PC-9 (cell line): Measurements from ENCODE around the gene SAMM50. TPM values are rescaled to one million over a fixed set of nuclear protein-coding genes. Genes with fewer than 3 reads are reported as not detected.
A peak's percentile ranks its signal among the peaks of the same experiment; 100 is the strongest.
"Not testable (repeated sequence)": the region's sequence is repeated elsewhere in the genome, so short reads cannot be mapped to it uniquely, and the experiment has no call there.

Experiments
- BruUV-seq: library from RNA; stranded (reverse); fragments of 400-500 nt; replicated peaks from 2 replicates; lab custom pipeline; 2021; lab: Mats Ljungman, UMichigan
- CTCF ChIA-PET: fragments of 300-600 bp; sonication (Branson Sonifier 250); formaldehyde crosslinking; loops from one replicate; lab custom pipeline; 2022; ENCODE audit warnings: antibody characterized with exemption; lab: Charles Lee
- POLR2A ChIA-PET: fragments of 300-600 bp; sonication (Branson Sonifier 250); formaldehyde crosslinking; loops from one replicate; lab custom pipeline; 2022; ENCODE audit warnings: antibody characterized with exemption; ENCODE audit not compliant: unreplicated experiment; lab: Charles Lee
- DNase-seq, 2 experiments: peaks; one replicate each; pipeline versions ENCODE4 v3.0.0 to v3.0.0-alpha.2; 2015 to 2022; ENCODE audit warnings: mixed read lengths in 1 of 2
- H2AFZ ChIP-seq: fragments of 200-600 bp; sonication (generic); 2 replicates; pipeline ENCODE4 v1.8.1; 2017; ENCODE audit warnings: antibody characterized with exemption
- H3F3A ChIP-seq: fragments of 200-600 bp; sonication (generic); 2 replicates; pipeline ENCODE4 v1.8.1; 2017; ENCODE audit warnings: antibody characterized with exemption, mild to moderate bottlenecking, low read depth; ENCODE audit not compliant: insufficient read depth
- H3K27ac ChIP-seq: fragments of 200-600 bp; sonication (generic); 2 replicates; pipeline ENCODE4 v1.6.1; 2016; ENCODE audit warnings: mixed run types
- H3K27me3 ChIP-seq: fragments of 200-600 bp; sonication (generic); 2 replicates; pipeline ENCODE4 v1.6.1; 2016; ENCODE audit warnings: low read depth, mixed run types; ENCODE audit not compliant: insufficient read depth
- H3K36me3 ChIP-seq: fragments of 200-600 bp; sonication (generic); 2 replicates; pipeline ENCODE4 v1.6.1; 2016; ENCODE audit warnings: low read depth, mixed run types
- H3K4me1 ChIP-seq: fragments of 200-600 bp; sonication (generic); replicated peaks from 2 replicates; pipeline ENCODE4 v1.6.1; 2016; ENCODE audit warnings: mixed run types; ENCODE audit not compliant: insufficient read depth
- H3K4me2 ChIP-seq: fragments of 200-600 bp; sonication (generic); 2 replicates; pipeline ENCODE4 v1.6.1; 2017; ENCODE audit warnings: mixed run types
- H3K4me3 ChIP-seq: fragments of 200-600 bp; sonication (generic); 2 replicates; pipeline ENCODE4 v1.6.1; 2016; ENCODE audit warnings: mixed run types
- H3K79me2 ChIP-seq: fragments of 200-600 bp; sonication (generic); 2 replicates; pipeline ENCODE4 v1.6.1; 2017; ENCODE audit warnings: low read depth, mixed run types
- H3K9me2 ChIP-seq: fragments of 200-600 bp; sonication (generic); 2 replicates; pipeline ENCODE4 v1.8.1; 2017; ENCODE audit warnings: mild to moderate bottlenecking; ENCODE audit not compliant: insufficient read depth
- H3K9me3 ChIP-seq: fragments of 200-600 bp; sonication (generic); 2 replicates; pipeline ENCODE4 v1.8.1; 2016; ENCODE audit warnings: low read depth; ENCODE audit not compliant: insufficient read depth
- H4K20me1 ChIP-seq: fragments of 200-600 bp; sonication (generic); 2 replicates; pipeline ENCODE4 v1.8.1; 2017; ENCODE audit not compliant: insufficient read depth
- EZH2 ChIP-seq: fragments of 200-600 bp; sonication (generic); IDR thresholded peaks from 2 replicates; pipeline ENCODE4 v1.8.0; 2017; ENCODE audit warnings: antibody characterized with exemption, low read depth
- intact Hi-C: fragments of 100-400 bp; cut with micrococcal nuclease; formaldehyde crosslinking; loops from one replicate; pipeline ENCODE4 v1.10.0; 2022; ENCODE audit not compliant: unreplicated experiment
- total RNA-seq: library from RNA; stranded (reverse); gene quantifications from 2 replicates; pipeline ENCODE4 v1.2.3, GENCODE V29; 2021
- TF ChIP-seq, protein P1 (sequence below): fragments of 200-600 bp; sonication (generic); conservative IDR thresholded peaks from 2 replicates; pipeline ENCODE4 v1.6.1; 2017; ENCODE audit warnings: mixed run types, antibody characterized with exemption, mild to moderate bottlenecking, moderate library complexity

Gene SAMM50
- total RNA-seq, 1 experiment from 2014 or later = 73.9 TPM

DNA sequence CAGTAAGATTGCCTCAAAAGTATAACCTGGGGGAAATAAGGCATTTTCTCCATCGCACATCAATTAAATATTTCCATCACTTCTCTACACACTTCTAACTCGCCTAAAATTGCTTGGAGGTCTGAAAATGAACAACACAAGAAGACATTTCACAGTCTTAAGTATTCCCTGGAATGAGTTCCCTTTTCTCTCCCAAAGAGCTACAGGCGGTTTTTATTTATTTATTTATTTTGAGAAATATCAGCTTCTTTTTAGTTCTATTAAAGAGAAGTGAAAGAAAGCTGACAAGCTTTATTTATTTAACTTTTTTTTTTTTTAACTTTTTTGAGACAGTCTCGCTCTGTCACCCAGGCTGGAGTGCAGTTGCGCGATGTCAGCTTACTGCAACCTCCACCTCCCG is 57.3 kb downstream of the SAMM50 start:
- TF ChIP-seq, protein P1, sequence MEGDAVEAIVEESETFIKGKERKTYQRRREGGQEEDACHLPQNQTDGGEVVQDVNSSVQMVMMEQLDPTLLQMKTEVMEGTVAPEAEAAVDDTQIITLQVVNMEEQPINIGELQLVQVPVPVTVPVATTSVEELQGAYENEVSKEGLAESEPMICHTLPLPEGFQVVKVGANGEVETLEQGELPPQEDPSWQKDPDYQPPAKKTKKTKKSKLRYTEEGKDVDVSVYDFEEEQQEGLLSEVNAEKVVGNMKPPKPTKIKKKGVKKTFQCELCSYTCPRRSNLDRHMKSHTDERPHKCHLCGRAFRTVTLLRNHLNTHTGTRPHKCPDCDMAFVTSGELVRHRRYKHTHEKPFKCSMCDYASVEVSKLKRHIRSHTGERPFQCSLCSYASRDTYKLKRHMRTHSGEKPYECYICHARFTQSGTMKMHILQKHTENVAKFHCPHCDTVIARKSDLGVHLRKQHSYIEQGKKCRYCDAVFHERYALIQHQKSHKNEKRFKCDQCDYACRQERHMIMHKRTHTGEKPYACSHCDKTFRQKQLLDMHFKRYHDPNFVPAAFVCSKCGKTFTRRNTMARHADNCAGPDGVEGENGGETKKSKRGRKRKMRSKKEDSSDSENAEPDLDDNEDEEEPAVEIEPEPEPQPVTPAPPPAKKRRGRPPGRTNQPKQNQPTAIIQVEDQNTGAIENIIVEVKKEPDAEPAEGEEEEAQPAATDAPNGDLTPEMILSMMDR = no peak
- TF ChIP-seq EZH2 = no peak
- Histone ChIP-seq H3K27ac (no peak overlapping the region), H3F3A (no peaks in the 10 kb centered on the region), H4K20me1 (no peaks in the 10 kb centered on the region), H3K27me3 (no peaks in the 10 kb centered on the region), H3K36me3 (no peaks in the 10 kb centered on the region), H3K9me3 (no peaks in the 10 kb centered on the region), H3K4me1 (no peaks in the 10 kb centered on the region), H3K4me2 (no peak overlapping the region), H3K4me3 (no peak overlapping the region), H3K79me2 (no peaks in the 10 kb centered on the region), H2AFZ (no peak overlapping the region), H3K9me2 (no peaks in the 10 kb centered on the region)
- ChIA-PET POLR2A (no interaction called here), CTCF (interaction anchor here (0.6 kb wide), 1 partner anchor 209 kb away, joined by 3 read pairs; no protein-coding TSS in a partner anchor)
- no TSS peak for BruUV-seq
- DNase-seq = no peak
- intact Hi-C loops = no loop called here

DNA sequence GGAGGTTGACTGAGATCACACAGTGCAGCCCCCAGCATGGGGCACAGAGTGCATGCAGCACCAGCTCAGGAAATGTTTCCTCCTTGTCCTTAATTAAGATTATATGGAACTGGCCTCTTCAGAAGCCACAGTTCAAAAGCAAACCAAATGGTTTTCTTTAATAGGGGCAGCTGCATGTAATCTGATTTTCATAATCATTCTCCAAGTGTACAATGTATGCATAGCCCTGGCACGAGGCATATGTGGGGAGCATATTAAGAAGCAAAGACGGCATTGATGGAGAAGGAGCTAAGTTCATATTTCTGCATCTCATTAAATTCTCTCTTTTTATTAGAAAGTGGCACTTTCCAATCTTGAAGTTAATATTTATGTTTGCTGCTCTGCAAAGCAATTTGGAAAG is 59.0 kb downstream of the SAMM50 start:
- peak in 1 of 2 experiments; percentile 21 for DNase-seq
- no TSS peak for BruUV-seq
- Histone ChIP-seq H3K4me1 (no peaks in the 10 kb centered on the region), H2AFZ (no peak overlapping the region), H3K27me3 (no peaks in the 10 kb centered on the region), H3F3A (no peaks in the 10 kb centered on the region), H4K20me1 (no peaks in the 10 kb centered on the region), H3K36me3 (no peaks in the 10 kb centered on the region), H3K4me3 (no peak overlapping the region), H3K27ac (no peak overlapping the region), H3K9me2 (no peaks in the 10 kb centered on the region), H3K79me2 (no peaks in the 10 kb centered on the region), H3K9me3 (no peaks in the 10 kb centered on the region), H3K4me2 (no peak overlapping the region)
- ChIA-PET CTCF (no interaction called here), POLR2A (interaction anchor here (0.8 kb wide), 1 partner anchor 19 kb away, joined by 17 read pairs; no protein-coding TSS in a partner anchor)
- intact Hi-C loops = no loop called here
- no peak for TF ChIP-seq EZH2
- TF ChIP-seq, protein P1 = no peak

DNA sequence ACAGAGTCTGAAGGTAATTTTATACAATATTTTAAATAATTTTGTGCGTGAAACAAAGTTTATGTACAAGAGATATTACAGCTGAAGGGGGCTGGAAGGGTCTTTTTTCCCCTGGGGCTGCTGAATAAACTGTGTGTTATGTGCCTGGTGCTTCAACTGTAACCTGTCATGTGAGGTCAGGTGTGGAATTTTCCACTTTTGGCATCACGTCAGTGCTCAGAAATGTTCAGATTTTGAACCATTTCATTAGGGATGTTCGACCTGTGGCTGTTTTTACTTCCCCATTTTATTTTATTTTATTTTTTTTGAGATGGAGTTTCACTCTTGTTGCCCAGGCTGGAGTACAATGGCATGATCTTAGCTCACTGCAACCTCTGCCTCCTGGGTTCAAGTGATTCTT is 61.3 kb downstream of the SAMM50 start:
- intact Hi-C loops, BruUV-seq, H3K4me1 ChIP-seq, H4K20me1 ChIP-seq, H3K27me3 ChIP-seq, POLR2A ChIA-PET, H3K9me3 ChIP-seq, H3K27ac ChIP-seq, H3K4me3 ChIP-seq, H3K79me2 ChIP-seq, H3K36me3 ChIP-seq, DNase-seq, H3K4me2 ChIP-seq, H2AFZ ChIP-seq, H3F3A ChIP-seq, H3K9me2 ChIP-seq: not testable (repeated sequence)
- CTCF ChIA-PET = interaction anchor here (0.6 kb wide), 1 partner anchor 543 kb away, joined by 4 read pairs; no protein-coding TSS in a partner anchor

DNA sequence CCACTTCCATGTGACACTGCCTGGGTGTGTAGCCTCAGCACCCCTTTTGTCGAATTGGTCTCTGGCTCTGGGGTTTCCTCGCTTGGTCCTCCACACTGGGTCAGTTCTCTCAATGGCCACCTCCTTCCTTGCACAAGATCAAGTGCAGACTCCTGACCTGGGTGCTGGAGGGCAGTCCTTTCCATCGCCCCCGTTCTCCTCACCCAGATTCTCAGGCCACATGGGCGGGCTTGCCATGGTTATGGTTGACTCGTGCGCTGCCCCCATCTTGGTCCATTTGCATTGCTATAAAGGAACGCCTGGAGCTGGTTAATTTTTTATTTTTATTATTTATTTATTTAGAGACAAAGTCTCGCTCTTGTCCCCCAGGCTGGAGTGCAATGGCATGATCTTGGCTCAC is 63.4 kb downstream of the SAMM50 start:
- intact Hi-C loops = no loop called here
- no peak overlapping the region for H3K4me2 ChIP-seq
- no peaks in the 10 kb centered on the region for H3K36me3 ChIP-seq
- H3K79me2 ChIP-seq = peaks cover 6% of the 10 kb centered on the region; the same call in 1 of the 2 replicates
- CTCF ChIA-PET = no interaction called here
- no peaks in the 10 kb centered on the region for H3K9me3 ChIP-seq
- no peak overlapping the region for H3K4me3 ChIP-seq
- H2AFZ ChIP-seq = no peak overlapping the region
- H3F3A ChIP-seq = no peaks in the 10 kb centered on the region
- H4K20me1 ChIP-seq = no peaks in the 10 kb centered on the region
- no peak for DNase-seq
- H3K9me2 ChIP-seq = no peaks in the 10 kb centered on the region
- TF ChIP-seq, protein P1 = no peak
- TF ChIP-seq EZH2 = no peak
- no peak overlapping the region for H3K27ac ChIP-seq
- POLR2A ChIA-PET = no interaction called here
- H3K27me3 ChIP-seq = no peaks in the 10 kb centered on the region
- no TSS peak for BruUV-seq
- H3K4me1 ChIP-seq = peaks cover 5% of the 10 kb centered on the region
